SJCRH30 (cell line): Measurements from ENCODE around the gene HDAC3. TPM values are rescaled to one million over a fixed set of nuclear protein-coding genes. Genes with fewer than 3 reads are reported as not detected.

Experiments used
- DNase-seq, 2 experiments: peaks; one replicate each; pipeline ENCODE4 v3.0.0-alpha.2; 2015 to 2020
- H3K27ac ChIP-seq: fragments of 250-450 bp; sonication (Bioruptor Pico); 2 replicates; pipeline ENCODE4 v1.5.1; 2020; ENCODE audit warnings: mild to moderate bottlenecking, moderate library complexity
- H3K27me3 ChIP-seq: fragments of 250-450 bp; sonication (Bioruptor Pico); 2 replicates; pipeline ENCODE4 v1.5.1; 2020; ENCODE audit warnings: mild to moderate bottlenecking, moderate library complexity
- H3K36me3 ChIP-seq: fragments of 250-450 bp; sonication (Bioruptor Pico); 2 replicates; pipeline ENCODE4 v1.5.1; 2020; ENCODE audit warnings: mild to moderate bottlenecking, moderate library complexity
- H3K4me1 ChIP-seq: fragments of 250-450 bp; sonication (Bioruptor Pico); 2 replicates; pipeline ENCODE4 v1.5.1; 2020; ENCODE audit warnings: mild to moderate bottlenecking, moderate library complexity
- H3K4me3 ChIP-seq: fragments of 250-450 bp; sonication (Bioruptor Pico); 2 replicates; pipeline ENCODE4 v1.5.1; 2020; ENCODE audit warnings: mild to moderate bottlenecking, moderate library complexity
- H3K9me3 ChIP-seq: fragments of 250-450 bp; sonication (Bioruptor Pico); replicated peaks from 2 replicates; pipeline ENCODE4 v1.5.1; 2020; ENCODE audit warnings: mild to moderate bottlenecking, moderate library complexity
- total RNA-seq: library from RNA; depleted of rRNA; stranded (reverse); fragments of >200 nt; shearing (Covaris generic); gene quantifications from 2 replicates; pipeline ENCODE4 v1.2.3, GENCODE V29; 2014; rRNA removed

Gene HDAC3
- total RNA-seq, result 102 and 110 TPM in 2 replicates

DNA sequence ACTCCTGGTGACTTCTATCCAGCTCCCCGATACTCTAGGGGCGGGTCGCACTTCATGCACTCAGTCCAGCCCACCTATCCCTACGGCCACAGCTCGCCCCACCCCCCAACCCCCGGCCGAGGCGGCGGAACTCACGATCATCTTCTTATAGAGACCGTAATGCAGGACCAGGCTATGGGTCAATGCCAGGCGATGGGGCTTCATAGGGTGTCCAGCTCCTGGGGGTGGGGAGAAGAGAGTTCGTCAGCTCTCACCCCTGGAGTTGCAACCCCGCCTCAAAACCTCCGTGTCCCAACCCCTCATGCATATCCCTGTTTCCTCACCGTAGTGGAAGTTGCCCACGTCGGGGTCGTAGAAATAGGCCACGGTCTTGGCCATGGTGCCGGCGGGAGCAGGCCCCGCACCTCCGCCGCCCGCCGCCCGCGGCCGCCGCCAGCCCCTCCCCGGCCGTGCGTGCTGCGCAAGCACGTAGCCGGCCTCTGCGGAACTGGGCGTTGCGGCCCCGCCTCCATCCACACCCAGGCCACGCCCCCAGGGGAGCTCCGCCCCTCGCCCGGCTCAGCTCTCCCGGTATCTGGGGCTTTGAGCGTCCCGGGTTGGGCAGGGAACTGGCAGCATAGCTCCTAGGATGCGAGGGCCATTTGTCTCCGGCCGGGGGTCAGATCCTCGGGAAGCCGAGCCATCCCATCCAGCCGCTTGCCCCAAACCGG lies at the start of gene HDAC3, which contains the start of gene RELL2:
HDAC3 (minus strand) TSS at position 437 of the 710 bp plus-strand sequence; CDS start at position 378, 59 bp downstream.
RELL2 (plus strand) TSS at position 585 of the 710 bp plus-strand sequence. CDS start 1,229 bp downstream, outside the sequence.
- no peaks in the 10 kb centered on the region for H3K4me1 ChIP-seq

DNA sequence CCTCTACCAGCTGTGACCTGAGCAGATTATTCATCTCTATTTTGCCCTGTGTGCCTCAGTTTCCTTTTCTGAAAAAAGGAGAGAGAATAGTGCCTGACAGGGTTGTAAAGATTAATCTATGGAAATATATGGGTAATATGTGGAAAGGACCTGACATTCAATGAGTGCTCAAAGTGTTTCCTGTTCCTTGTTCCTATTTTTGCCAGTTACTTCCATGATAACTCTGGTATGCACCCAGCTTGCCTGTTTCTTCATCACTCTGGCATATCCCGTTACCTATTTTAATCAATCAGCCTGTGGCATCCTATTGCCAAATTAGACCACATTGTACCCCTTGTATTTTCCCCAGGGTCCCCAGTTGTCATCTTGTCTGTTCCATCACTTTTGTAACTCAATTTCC lies 48.9 kb upstream of the HDAC3 start:
- no peaks in the 10 kb centered on the region for H3K36me3 ChIP-seq
- no peak for DNase-seq

More for the DNA sequence above, at the start of gene HDAC3, which contains the start of gene RELL2:
- Histone ChIP-seq H3K36me3 (peaks cover 2% of the 10 kb centered on the region), H3K27ac (no peak within 1 kb of the TSS; the same call in 1 of the 2 replicates), H3K9me3 (no peaks in the 10 kb centered on the region), H3K4me3 (peak within 1 kb of the TSS; percentile 76), H3K27me3 (no peaks in the 10 kb centered on the region; the same call in 1 of the 2 replicates)
- peak; percentile 92 for DNase-seq

DNA sequence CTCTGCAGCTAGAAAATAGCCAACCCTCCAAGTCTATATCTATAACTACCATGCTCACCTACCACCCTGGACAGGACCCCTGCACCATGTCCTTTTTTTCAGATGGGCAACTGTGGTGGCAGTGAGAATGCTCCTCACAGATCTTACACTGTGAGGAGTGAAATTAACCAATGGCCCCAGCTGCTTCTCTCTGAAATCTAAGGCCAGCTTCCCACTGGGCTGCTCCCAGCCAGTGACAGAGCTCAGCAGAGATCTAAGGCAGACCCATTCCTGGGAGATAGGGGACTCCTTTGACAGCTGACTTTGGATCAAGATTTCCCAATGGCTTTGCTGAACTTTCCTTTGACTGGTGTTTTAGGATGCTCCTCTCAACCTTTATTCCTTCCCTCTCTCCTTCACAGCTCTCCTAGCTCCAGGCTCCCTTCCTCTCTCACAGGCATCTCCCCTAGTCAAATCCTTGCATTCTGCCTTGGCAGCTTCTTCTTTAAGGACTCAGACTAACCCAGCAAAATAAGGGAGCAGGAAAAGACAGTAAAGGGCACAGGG lies 47.0 kb upstream of the HDAC3 start:
- no peak overlapping the region for H3K4me3 ChIP-seq
- DNase-seq, result no peak
- no peaks in the 10 kb centered on the region for H3K9me3 ChIP-seq
- H3K36me3 ChIP-seq, result no peaks in the 10 kb centered on the region
- no peaks in the 10 kb centered on the region; the same call in 1 of the 2 replicates for H3K4me1 ChIP-seq
- no peak overlapping the region for H3K27ac ChIP-seq
- H3K27me3 ChIP-seq, result no peaks in the 10 kb centered on the region

More for the DNA sequence above, 48.9 kb upstream of the HDAC3 start:
- Histone ChIP-seq H3K4me3 (no peak overlapping the region), H3K27ac (no peak overlapping the region), H3K9me3 (no peaks in the 10 kb centered on the region), H3K27me3 (no peaks in the 10 kb centered on the region), H3K4me1 (no peaks in the 10 kb centered on the region; the same call in 1 of the 2 replicates)

DNA sequence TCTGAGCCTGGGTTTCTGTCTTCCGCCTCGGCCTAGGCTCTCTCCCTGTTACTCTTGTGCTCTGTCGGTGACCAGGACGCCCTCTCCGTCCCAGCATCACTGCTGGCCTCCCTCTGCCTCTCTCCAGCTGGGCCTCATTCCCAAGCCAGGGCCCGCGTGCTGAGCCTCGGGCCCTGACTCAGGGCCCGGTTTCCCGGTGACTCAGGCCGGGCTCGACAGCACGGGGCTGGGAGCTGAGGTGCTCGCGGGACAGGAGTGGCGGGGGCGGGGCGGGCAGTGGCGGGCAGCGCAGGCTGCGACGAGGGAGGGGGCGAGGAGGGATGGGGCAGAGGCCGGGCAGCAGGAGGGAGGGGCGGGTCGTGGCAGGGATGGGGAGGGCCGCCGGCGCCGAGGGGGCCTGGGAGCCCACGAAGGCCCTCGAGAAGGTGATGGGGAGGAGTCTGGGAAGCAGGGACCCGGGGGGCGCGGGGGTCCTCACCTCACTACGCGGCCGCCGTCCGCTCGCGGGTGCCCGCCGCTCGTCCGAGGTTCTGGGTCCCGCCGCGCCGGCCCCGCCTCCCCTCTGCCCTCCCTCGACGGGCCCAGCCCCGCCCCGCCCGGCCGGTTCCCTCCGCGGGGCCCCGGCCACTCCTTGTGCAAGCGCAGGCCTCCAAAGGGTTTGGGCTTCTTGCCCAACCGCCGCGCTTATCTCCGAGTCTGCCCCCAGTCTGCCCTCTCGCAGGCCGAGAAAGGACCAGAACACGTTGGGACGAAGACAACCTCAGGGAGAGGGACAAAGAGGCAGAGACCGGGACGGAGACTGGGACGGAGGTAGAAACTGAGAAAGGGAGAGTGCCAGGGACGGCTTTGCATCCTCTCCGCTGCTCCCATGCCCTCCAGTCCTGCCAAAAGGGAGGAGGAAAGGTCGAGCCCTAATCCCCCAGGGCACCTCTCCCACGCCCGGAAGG lies 45.3 kb upstream of the HDAC3 start, which contains the start of gene ARAP3:
ARAP3 (minus strand) TSS at position 536 of the 947 bp plus-strand sequence. CDS start 1,744 bp downstream, outside the sequence.
- H3K36me3 ChIP-seq, result no peaks in the 10 kb centered on the region
- no peaks in the 10 kb centered on the region for H3K27me3 ChIP-seq
- H3K9me3 ChIP-seq, result no peaks in the 10 kb centered on the region
- peak; percentile 65 to 66 for DNase-seq
- H3K4me3 ChIP-seq, result peak within 1 kb of the TSS; percentile 59
- H3K4me1 ChIP-seq, result no peaks in the 10 kb centered on the region; the same call in 1 of the 2 replicates
- H3K27ac ChIP-seq, result peak within 1 kb of the TSS; percentile 40; the same call in 1 of the 2 replicates

DNA sequence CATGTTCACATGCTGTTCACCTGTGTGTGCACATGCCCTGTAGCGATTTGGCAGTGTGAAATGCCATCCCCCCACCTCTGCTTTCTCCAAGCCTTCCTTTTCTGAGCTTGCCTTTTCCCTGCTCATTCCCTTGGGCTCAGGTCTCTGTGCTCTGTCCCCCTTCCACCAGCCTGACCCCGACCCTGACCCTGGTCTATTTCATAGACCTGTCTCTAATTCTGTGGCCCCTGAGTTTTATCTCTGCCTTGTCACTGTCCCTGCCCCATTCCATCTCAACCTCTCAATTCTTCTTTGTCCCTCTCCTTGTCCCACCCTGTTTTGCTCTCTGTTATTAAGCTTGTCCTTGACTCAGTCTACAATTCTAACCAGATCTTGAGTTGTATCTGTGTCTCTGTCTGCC lies 44.6 kb upstream of the HDAC3 start:
- Histone ChIP-seq H3K4me3 (peak overlapping the region; percentile 59), H3K27ac (peak overlapping the region; percentile 40; the same call in 1 of the 2 replicates), H3K27me3 (no peaks in the 10 kb centered on the region), H3K4me1 (no peaks in the 10 kb centered on the region; the same call in 1 of the 2 replicates), H3K36me3 (no peaks in the 10 kb centered on the region), H3K9me3 (no peaks in the 10 kb centered on the region)
- DNase-seq, result no peak

DNA sequence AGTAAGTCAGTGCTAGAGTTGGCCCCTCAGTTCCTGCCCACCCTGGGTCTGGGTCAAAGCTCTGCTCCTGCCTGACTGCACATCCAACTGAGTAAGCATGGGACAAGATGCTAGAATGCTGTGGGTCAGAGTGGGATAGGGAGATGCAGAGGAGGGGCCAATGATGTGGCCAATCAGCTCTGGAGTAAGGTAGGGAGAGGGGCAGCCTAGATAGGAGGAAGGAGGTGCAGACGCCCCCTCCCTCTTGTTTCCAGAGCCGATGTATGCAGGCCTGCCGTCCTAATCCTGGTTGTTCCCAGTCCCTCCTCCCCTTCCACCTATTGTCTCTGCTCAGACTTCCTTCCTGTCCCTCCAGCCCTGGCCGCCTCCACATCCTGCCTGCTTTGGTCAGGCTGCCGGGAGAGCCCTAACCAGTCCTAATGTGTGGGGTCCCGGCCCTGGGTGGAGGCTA lies 44.1 kb upstream of the HDAC3 start:
- Histone ChIP-seq H3K9me3 (no peaks in the 10 kb centered on the region), H3K4me1 (no peaks in the 10 kb centered on the region; the same call in 1 of the 2 replicates), H3K27ac (peak overlapping the region; percentile 40; the same call in 1 of the 2 replicates), H3K36me3 (no peaks in the 10 kb centered on the region), H3K4me3 (peak overlapping the region; percentile 59), H3K27me3 (no peaks in the 10 kb centered on the region)
- peak; percentile 57 to 62 for DNase-seq

DNA sequence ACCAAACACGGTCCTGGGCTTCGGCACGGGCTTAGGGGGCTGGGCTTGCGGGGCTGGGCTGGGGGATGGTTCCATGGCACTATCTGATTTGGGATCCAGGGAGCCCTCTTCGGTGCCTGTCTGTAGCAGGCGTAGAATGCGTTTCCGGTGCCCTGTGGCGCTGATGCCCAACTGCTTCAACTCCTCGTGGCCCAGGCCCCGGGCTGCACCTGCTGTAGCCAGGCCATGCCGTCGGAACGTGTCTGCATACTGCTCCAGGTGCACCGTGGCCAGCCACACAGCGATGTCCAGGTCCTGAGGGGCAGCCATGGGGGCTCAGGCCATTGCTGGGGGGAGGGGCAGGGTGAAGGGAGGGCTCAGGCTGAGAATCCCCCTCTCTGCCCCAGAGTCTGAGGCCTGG lies 43.5 kb upstream of the HDAC3 start:
- Histone ChIP-seq H3K36me3 (no peaks in the 10 kb centered on the region), H3K27ac (no peak overlapping the region), H3K9me3 (no peaks in the 10 kb centered on the region), H3K4me3 (no peak overlapping the region), H3K27me3 (no peaks in the 10 kb centered on the region), H3K4me1 (no peaks in the 10 kb centered on the region; the same call in 1 of the 2 replicates)
- DNase-seq, result no peak

DNA sequence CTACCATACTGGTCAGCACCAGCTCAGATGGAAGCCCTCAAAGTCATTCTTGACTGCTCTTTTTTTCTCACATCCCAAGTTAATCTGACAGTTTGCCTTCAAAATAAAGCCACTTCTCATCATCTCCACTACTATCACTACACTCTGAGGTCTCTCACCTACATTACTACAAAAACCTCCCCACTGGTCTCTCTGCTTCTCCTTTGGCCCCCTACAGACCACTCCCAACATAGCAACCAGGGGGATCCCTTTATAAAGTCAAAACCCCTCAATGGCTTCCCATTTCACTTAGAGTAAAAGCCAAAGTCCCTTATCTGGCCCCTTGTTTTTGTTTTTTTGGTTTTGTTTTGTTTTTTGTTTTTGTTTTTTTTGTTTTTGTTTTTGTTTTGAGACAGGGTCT lies 40.8 kb upstream of the HDAC3 start:
- no peaks in the 10 kb centered on the region; the same call in 1 of the 2 replicates for H3K4me1 ChIP-seq
- H3K27ac ChIP-seq, result no peak overlapping the region
- no peaks in the 10 kb centered on the region for H3K36me3 ChIP-seq
- no peak overlapping the region for H3K4me3 ChIP-seq
- no peaks in the 10 kb centered on the region for H3K9me3 ChIP-seq
- peak in 1 of 2 experiments; percentile 37 for DNase-seq
- H3K27me3 ChIP-seq, result no peaks in the 10 kb centered on the region

DNA sequence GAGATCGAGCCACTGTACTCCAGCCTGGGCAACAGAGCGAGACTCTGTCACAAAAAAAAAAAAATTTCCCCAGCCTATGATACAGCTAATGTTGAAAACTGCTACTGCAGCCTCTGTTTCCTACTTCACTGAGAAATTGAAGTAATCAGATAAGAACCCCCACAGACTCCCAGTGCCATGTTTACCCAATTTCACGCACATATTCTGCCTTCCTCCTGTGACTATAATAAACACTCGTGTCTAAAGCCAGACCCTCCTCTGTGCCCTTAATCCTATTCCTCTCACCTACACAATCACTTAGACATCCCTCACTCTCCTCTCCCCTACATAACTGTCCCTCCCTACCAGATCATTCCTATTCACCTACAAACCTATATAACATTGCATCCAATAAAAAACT lies 39.0 kb upstream of the HDAC3 start:
- no peak for DNase-seq
- H3K27me3 ChIP-seq, result no peaks in the 10 kb centered on the region
- no peaks in the 10 kb centered on the region for H3K9me3 ChIP-seq
- H3K36me3 ChIP-seq, result no peaks in the 10 kb centered on the region
- no peak overlapping the region for H3K4me3 ChIP-seq
- no peak overlapping the region for H3K27ac ChIP-seq
- no peaks in the 10 kb centered on the region; the same call in 1 of the 2 replicates for H3K4me1 ChIP-seq

DNA sequence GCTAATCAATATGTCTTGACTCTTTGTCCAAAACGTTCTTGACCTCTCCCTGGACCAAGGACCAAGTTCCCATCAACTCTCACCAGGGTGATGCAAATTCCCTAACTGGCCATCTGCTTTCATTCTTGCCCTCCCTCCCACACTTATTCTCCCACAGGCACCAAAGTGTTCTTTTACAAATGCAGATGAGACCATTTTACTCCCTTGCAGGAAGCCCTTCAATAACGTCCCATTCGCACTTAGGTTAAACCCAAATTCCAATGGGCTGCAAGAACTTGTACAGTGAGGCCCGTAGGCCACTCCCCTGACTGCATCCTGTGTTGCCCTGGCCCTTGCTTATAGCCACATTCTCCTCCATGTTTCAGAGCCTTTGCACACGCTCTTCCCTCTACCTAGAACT lies 38.1 kb upstream of the HDAC3 start:
- Histone ChIP-seq H3K36me3 (no peaks in the 10 kb centered on the region), H3K4me1 (no peaks in the 10 kb centered on the region; the same call in 1 of the 2 replicates), H3K27me3 (no peaks in the 10 kb centered on the region), H3K27ac (no peak overlapping the region), H3K9me3 (no peaks in the 10 kb centered on the region), H3K4me3 (no peak overlapping the region)
- no peak for DNase-seq

DNA sequence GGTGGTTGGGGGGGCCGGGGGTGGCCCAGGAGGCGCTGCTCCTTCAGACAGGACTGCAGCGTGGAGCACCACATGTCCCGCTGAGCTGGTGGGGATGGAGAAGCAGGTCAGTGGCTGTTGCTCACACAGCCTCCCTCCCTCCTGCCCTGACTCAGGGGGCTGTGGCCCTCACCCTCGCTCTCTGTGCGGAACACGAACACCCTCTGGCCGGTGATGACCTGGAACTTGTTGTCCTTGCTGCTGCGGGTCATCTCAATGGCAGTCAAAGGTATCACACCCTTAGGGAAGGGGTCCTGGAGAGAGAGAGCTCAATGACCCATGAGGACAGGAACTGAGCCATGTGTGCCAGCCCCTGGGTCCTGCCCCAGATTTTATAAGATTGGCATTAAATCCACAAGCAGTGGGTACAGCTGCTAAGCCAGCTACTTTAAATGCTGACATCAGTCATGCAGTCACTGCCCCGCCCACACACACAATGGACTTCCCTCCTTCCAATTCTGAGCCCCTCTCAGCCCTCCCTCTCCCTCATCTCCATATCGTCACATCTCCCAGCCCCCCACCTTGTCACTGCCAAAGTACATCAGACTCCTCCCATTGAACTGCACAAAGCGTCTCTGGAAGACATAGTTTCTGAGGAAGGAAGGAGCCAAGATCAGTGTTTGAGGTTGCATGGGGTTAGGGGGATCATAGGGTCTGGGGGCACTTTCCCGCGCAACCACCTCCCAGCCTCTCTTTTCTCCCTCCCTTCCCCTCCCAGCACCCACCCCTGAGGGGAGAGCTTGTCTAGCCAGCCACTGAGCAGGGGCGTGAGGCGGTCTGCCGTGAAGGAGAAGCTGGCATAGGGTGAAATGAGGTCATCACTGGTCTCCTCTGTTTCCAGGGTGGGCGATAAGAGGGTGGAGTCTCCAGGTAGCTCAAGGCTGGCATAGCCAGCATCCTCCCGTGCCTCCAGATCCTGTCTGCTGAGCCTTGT lies 36.5 kb upstream of the HDAC3 start:
- no peak for DNase-seq
- H3K36me3 ChIP-seq, result no peaks in the 10 kb centered on the region
- H3K27me3 ChIP-seq, result no peaks in the 10 kb centered on the region
- no peaks in the 10 kb centered on the region; the same call in 1 of the 2 replicates for H3K4me1 ChIP-seq
- H3K4me3 ChIP-seq, result no peak overlapping the region
- H3K9me3 ChIP-seq, result no peaks in the 10 kb centered on the region
- H3K27ac ChIP-seq, result no peak overlapping the region

DNA sequence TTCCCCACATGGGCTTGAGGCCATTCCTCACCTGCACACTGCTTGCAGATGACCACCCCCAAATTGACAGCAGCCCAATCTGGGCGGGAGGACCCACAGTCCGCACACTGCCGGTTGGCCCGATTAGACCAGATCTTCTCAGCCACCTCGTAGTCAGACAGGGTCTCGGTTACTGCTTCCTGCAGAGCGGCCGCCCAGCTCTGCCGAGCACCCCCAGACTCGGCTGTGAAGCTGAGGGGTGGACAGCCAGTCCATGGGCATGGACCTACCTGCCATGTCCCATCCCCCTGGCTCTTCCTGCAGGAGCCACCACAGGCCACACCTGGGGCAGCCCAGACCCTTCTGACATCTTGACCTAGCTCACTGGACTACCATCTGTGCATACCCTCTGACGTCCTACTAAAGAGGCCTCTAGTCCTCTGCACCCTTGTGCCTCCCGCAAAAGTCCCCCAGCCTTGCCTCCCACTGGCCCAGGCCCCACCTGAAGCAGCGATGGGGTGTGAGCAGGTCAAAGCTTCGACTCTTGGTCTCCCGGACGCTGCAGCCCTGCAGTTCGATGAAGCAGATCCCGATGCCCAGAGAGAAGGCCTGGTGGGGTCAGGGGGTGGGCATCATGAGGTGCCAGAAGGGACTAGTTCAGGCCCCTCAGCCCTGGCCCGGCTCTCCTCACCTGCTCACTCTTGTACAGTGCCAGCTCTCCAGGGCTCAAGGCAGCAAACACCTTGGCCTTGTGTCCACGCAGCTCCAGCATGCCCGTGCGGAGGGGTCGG lies 35.6 kb upstream of the HDAC3 start:
- no peaks in the 10 kb centered on the region for H3K27me3 ChIP-seq
- H3K4me1 ChIP-seq, result no peaks in the 10 kb centered on the region; the same call in 1 of the 2 replicates
- no peaks in the 10 kb centered on the region for H3K9me3 ChIP-seq

DNA sequence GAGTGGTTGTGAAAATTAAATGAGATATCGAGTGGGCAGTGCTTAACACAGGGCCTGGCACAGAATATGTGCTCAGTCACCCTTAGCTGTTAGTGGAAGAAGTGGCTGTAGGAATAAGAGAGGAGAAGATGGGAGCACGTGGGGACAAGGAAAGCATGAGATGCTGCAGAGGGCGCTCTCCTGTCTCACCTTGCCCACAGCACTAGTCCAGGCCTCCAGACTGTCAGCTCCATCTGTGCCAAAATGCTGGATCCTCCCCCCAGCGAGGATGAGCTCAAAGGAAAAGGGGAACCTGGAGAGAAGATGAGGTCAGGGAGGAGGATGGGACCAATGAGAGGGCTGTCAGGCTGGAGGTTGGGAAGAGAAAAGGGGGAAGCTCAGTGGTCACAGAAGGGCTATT lies 32.9 kb upstream of the HDAC3 start:
- H3K4me3 ChIP-seq, result no peak overlapping the region
- DNase-seq, result no peak
- no peaks in the 10 kb centered on the region for H3K27me3 ChIP-seq
- H3K36me3 ChIP-seq, result no peaks in the 10 kb centered on the region
- no peaks in the 10 kb centered on the region for H3K4me1 ChIP-seq
- H3K9me3 ChIP-seq, result no peaks in the 10 kb centered on the region
- H3K27ac ChIP-seq, result no peak overlapping the region

More for the DNA sequence above, 35.6 kb upstream of the HDAC3 start:
- DNase-seq, result no peak
- Histone ChIP-seq H3K36me3 (no peaks in the 10 kb centered on the region), H3K27ac (no peak overlapping the region), H3K4me3 (no peak overlapping the region)
